Heart right ventricle (tissue), 16 donors: ENCODE measurements around the gene PLSCR1. TPM values are rescaled to one million over a fixed set of nuclear protein-coding genes. Genes with fewer than 3 reads are reported as not detected.

Source experiments
- ATAC-seq, 8 donors: fragments of 200-7000 bp; cut with Tn5 transposase; one replicate each; pipeline ENCODE4 v1.9.1; 2020; ENCODE audit warnings: mild to moderate bottlenecking in 8 of 8, moderate library complexity in 8 of 8, moderate number of reproducible peaks in 1 of 8
- DNase-seq, 2 donors: peaks; one replicate each; pipeline ENCODE4 v3.0.0-alpha.2; 2020
- H3K27ac ChIP-seq, 10 donors: fragments of 200-600 bp; sonication (generic) in 2 of 10; one replicate each; pipeline versions ENCODE4 v1.5.0 to v1.8.0; 2020 to 2022; ENCODE audit warnings: mild to moderate bottlenecking in 3 of 10
- H3K27me3 ChIP-seq, 7 donors: fragments of 200-600 bp; one replicate each; pipeline ENCODE4 v1.8.0; 2021 to 2022; ENCODE audit warnings: mild to moderate bottlenecking in 2 of 7
- H3K36me3 ChIP-seq, 9 donors: fragments of 200-600 bp; sonication (generic) in 1 of 9; one replicate each; pipeline versions ENCODE4 v1.5.0 to v1.8.0; 2020 to 2022; ENCODE audit warnings: mild to moderate bottlenecking in 2 of 9
- H3K4me1 ChIP-seq, 9 donors: fragments of 200-600 bp; sonication (generic) in 1 of 9; one replicate each; pipeline versions ENCODE4 v1.5.0 to v1.8.0; 2020 to 2022; ENCODE audit warnings: mild to moderate bottlenecking in 4 of 9
- H3K4me3 ChIP-seq, 10 donors: fragments of 200-600 bp; sonication (generic) in 2 of 10; one replicate each; pipeline versions ENCODE4 v1.5.0 to v1.8.0; 2020 to 2022; ENCODE audit warnings: mild to moderate bottlenecking in 7 of 10, moderate library complexity in 2 of 10
- H3K9me3 ChIP-seq, 11 donors: fragments of 200-600 bp in 10 of 11; sonication (generic) in 2 of 11; one replicate each; pipeline versions ENCODE4 v1.5.0 to v1.8.0; 2013 to 2022; ENCODE audit warnings: mild to moderate bottlenecking in 2 of 11, control low read depth in 1 of 11, moderate library complexity in 1 of 11
- WGBS, 2 donors: extraction: QIAGEN DNeasy Blood & Tissue Kit; methylation state at CpG; one replicate each; pipeline ENCODE4 v1.1.7; 2013; ENCODE audit warnings: inconsistent platforms in 1 of 2; 5-methylcytosine and 5-hydroxymethylcytosine counted together
- intact Hi-C, 10 donors: fragments of 100-400 bp; cut with DNase I; formaldehyde crosslinking; loops; one replicate each; pipeline versions ENCODE4 v1.11.1 to v1.14.2; 2022
- polyA plus RNA-seq, 2 donors: library from polyadenylated mRNA; stranded (reverse); fragments of 200-250 nt; gene quantifications; one replicate each; pipeline ENCODE4 v1.2.3, GENCODE V29; 2013
- total RNA-seq, 10 donors: library from RNA; stranded (reverse); fragmentation: NEBNext Ultra II Directional in 3 of 10; extraction: Animal tissue kit (Norgen Biotek cat#: 25700) in 3 of 10; gene quantifications; one replicate each; pipeline versions ENCODE4 v1.2.1 to v1.2.4, GENCODE V29; 2021 to 2023
- TF ChIP-seq, protein P1 (sequence below), 9 donors: fragments of 200-600 bp; sonication (generic) in 2 of 9; IDR thresholded peaks; one replicate each; pipeline versions ENCODE4 v1.5.0 to v1.8.0; 2021 to 2022; ENCODE audit warnings: antibody characterized with exemption in 9 of 9, mild to moderate bottlenecking in 5 of 9, moderate library complexity in 1 of 9
- donor health status: Arrhythmogenic right ventricular cardiomyopathy.
- donor health status: ischemic (EF 13 %, LVEDD 7.1; RV severe dilation, severe dysfunction).
- donor health status: healthy with polysubstance abuse.
- donor health status: DM: no; HTN: yes; CAD: no.
- donor health status: DM: no; HTN: no; CAD: no.
- donor health status: ischemic (EF 25% LVEDD 6.9; RV normal size, moderate dysfunction).
- donor health status: ischemic (EF 25% LVEDD 5.7; RV mildly dilated, moderate dysfunction).
- donor health status: healthy.
- donor health status: DM: yes; HTN: yes; CAD: no.
- donor health status: Ischemic cardiomyopathy.
- donor health status: ischemic (EF 35%, LVEDD 5.7; RV mildly dilated, moderate dysfunction).
- donor health status: nonischemic (EF 11% LVEDD 7.7; RV severe dilation, severe dysfunction).
- donor health status: DM: yes; HTN: yes; CAD: no.
- donor health status: PGD.
- donor health status: ischemic (EF 29% LVEDD 5.4; RV normal size, mild dysfunction).
- donor health status: nonischemic (EF 23%, LVEDD 6.1; RV moderate dilation, normal function).

The PLSCR1 gene
- total and polyA plus RNA-seq, 12 donors: 11.7 to 72.6 (median 20.9) TPM

DNA sequence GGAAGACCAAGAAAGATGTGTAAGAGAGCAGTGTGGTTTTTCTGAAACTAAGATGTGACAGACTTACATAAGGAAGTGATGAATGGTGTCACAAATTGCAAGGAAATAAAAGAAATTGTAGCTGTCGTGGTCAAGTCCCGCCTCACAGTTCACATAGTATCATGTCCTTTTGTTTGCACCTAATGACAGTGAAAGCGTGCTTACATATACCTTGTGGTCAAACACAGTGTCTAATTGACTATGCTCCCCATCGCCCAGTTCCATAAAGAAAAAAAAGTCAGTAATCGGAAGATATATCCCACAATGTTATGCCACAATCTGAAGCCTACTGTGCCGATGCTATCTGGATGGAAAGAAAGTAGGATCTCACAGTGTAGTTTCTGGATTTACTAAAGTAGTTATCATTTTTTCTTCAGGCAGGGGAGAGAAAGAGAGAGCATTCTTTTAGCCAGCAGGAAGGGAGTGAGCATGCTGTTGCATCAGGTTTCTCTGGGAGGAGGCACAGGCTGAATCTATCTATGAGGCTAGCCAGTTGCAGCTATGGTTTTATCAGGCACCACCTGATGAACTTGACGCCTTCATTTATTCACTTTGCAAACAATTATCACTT, 9.8 kb upstream of the PLSCR1 start:
- Histone ChIP-seq H3K4me1 (peaks cover 0 to 38% (median 0%) of the 10 kb centered on the region in 9 donors), H3K27ac (peak overlapping the region in 1 of 10 donors; percentile 2), H3K9me3 (no peaks in the 10 kb centered on the region), H3K36me3 (no peaks in the 10 kb centered on the region), H3K4me3 (no peak overlapping the region), H3K27me3 (no peaks in the 10 kb centered on the region)
- DNase-seq: no peak
- WGBS, 2 donors: 88 to 91% methylated on average over 7 of the region's 7 CpGs
- TF ChIP-seq, protein P1, sequence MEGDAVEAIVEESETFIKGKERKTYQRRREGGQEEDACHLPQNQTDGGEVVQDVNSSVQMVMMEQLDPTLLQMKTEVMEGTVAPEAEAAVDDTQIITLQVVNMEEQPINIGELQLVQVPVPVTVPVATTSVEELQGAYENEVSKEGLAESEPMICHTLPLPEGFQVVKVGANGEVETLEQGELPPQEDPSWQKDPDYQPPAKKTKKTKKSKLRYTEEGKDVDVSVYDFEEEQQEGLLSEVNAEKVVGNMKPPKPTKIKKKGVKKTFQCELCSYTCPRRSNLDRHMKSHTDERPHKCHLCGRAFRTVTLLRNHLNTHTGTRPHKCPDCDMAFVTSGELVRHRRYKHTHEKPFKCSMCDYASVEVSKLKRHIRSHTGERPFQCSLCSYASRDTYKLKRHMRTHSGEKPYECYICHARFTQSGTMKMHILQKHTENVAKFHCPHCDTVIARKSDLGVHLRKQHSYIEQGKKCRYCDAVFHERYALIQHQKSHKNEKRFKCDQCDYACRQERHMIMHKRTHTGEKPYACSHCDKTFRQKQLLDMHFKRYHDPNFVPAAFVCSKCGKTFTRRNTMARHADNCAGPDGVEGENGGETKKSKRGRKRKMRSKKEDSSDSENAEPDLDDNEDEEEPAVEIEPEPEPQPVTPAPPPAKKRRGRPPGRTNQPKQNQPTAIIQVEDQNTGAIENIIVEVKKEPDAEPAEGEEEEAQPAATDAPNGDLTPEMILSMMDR (IDR thresholded peaks at IDR 0.05): no peak
- no peak for ATAC-seq
- intact Hi-C loops: no loop called here

DNA sequence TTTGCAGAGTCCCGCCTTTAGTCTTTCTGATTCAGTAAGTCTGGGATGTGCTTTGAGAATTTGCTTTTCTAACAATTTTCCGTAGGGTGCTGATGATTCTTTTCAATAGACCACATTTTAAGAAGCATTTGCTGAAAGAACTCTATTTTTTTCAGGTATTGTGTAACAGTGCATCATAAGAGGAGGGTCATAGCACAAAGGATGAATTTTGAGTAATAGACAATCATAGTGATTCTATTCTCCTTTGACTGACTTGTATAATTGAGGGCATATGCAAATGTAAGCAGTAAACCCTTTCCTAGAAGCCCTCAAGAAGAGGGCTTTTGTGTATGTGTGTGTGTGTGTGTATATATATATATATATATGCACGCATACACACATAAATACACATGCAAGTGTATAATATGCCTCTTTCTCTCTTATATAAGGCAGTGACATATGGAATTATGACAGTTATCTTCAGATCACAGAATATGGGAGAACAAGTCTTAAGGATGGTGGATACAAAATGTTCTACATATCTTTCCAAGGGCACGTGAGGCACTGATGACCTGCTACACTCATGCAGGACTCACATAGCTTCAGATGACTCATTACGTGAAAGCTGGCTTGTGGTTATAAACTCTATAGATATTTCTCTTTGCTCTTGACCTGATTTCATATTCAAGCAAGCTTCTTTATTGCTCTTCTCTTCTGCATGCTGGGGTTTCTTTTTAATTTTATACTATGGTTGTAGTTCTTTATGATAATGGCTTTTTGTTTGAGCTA, 6.5 kb upstream of the PLSCR1 start:
- TF ChIP-seq, protein P1 (IDR thresholded peaks at IDR 0.05): no peak
- H3K4me1 ChIP-seq: peaks cover 0 to 19% (median 0%) of the 10 kb centered on the region in 9 donors
- intact Hi-C loops: no loop called here
- H3K9me3 ChIP-seq: no peaks in the 10 kb centered on the region
- no peaks in the 10 kb centered on the region for H3K27me3 ChIP-seq
- no peak overlapping the region for H3K4me3 ChIP-seq
- ATAC-seq (no peak), DNase-seq (no peak)
- H3K27ac ChIP-seq: peak overlapping the region in 1 of 10 donors; percentile 2
- WGBS, 2 donors: 90 to 92% methylated on average over 5 of the region's 5 CpGs
- no peaks in the 10 kb centered on the region for H3K36me3 ChIP-seq

DNA sequence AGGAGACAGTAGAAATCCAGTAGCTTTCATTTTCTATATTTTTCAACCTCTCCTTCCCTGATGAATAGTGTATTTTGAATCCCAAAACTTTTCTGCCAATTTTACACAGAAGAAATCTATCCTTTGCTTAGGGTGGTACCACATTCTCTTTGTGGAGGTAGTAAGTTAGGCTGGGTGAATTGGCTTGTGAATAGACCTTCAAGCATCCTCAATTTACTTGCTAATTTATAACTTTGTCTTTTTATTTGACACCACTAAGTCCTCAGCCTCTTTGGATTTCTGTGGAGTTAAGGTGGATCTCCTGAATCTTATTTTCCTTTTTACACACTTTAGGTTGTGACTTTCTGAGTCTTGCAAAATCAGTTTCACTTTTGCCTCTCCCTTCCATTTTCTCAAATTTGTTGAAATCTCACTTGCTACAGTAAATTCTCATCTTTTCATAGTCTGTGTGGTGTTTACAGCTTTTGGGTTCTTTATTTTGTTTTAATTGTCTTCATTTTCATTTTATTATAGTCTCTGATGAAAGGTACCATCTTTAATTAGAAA, 5.7 kb upstream of the PLSCR1 start:
- DNase-seq (no peak), ATAC-seq (no peak)
- intact Hi-C loops: no loop called here
- Histone ChIP-seq H3K27me3 (no peaks in the 10 kb centered on the region), H3K27ac (peak overlapping the region in 1 of 10 donors; percentile 2), H3K36me3 (no peaks in the 10 kb centered on the region), H3K9me3 (no peaks in the 10 kb centered on the region), H3K4me1 (peaks cover 0 to 27% (median 2%) of the 10 kb centered on the region in 9 donors), H3K4me3 (peak overlapping the region in 1 of 10 donors; percentile 25)
- TF ChIP-seq, protein P1 (IDR thresholded peaks at IDR 0.05): no peak

DNA sequence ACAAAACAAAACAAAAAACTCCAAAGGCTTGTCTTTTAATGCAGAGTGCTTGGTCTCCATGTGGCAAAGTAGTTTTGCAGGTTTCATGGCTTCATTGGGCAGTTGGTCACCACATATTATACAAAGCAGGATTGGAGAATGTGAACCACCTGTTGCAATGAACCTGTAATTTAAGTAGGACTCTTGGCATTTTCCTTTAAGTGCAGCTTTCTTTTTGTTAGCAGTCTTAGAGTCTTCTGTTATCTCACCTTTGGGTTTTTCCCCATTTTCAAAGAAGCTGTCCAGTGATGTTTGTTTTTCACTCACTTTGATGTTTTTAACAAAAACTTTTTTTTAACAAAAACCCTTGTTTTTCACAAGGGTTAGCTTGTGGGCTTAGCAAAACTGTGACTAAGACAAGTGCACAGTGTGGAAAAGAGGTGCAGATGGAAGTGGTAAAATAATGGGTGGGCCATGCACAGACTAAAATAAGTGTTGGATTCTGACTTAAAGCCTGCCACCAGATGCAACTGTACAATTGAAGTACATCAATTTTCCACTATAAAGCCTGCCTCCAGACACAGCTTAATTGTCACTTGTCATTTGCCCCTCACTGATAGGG, 2.9 kb upstream of the PLSCR1 start:
- ATAC-seq (no peak), DNase-seq (no peak)
- H3K4me1 ChIP-seq: peaks cover 0 to 35% (median 7%) of the 10 kb centered on the region in 9 donors
- H3K27me3 ChIP-seq: no peaks in the 10 kb centered on the region
- intact Hi-C loops: loop anchor here in 2 of 10 donors (10.0 kb wide), 2 partner anchors 83 to 383 kb away; partner anchors contain the start of genes PLOD2 (in 1 of the 2) and PLSCR2 (in 1 of the 2)
- no peaks in the 10 kb centered on the region for H3K36me3 ChIP-seq
- H3K9me3 ChIP-seq: no peaks in the 10 kb centered on the region
- TF ChIP-seq, protein P1 (IDR thresholded peaks at IDR 0.05): no peak
- H3K27ac ChIP-seq: no peak overlapping the region
- H3K4me3 ChIP-seq: no peak overlapping the region
